Neural progenitor cell (in vitro differentiated cells): ENCODE results near the gene TECTA. TPM values are rescaled to one million over a fixed set of nuclear protein-coding genes. Genes with fewer than 3 reads are reported as not detected.

Experiments used
- DNase-seq: peaks from one replicate; pipeline ENCODE4 v3.0.0-alpha.2; 2016; ENCODE audit warnings: low spot score
- H2AFZ ChIP-seq: fragments of 200-600 bp; sonication (generic); replicated peaks from 2 replicates; pipeline ENCODE4 v1.6.1; 2016; ENCODE audit warnings: antibody characterized with exemption
- H3F3A ChIP-seq: fragments of 200-600 bp; sonication (generic); 2 replicates; pipeline ENCODE4 v1.6.1; 2016; ENCODE audit warnings: antibody characterized with exemption, low read depth
- H3K27ac ChIP-seq: fragments of 200-600 bp; sonication (generic); 2 replicates; pipeline ENCODE4 v1.5.1; 2016; ENCODE audit warnings: mild to moderate bottlenecking
- H3K27me3 ChIP-seq: fragments of 200-600 bp; sonication (generic); 2 replicates; pipeline ENCODE4 v1.6.1; 2016; ENCODE audit warnings: mild to moderate bottlenecking, moderate library complexity
- H3K36me3 ChIP-seq: fragments of 200-600 bp; sonication (generic); 2 replicates; pipeline ENCODE4 v1.5.1; 2016
- H3K4me1 ChIP-seq: fragments of 200-600 bp; sonication (generic); 2 replicates; pipeline ENCODE4 v1.6.1; 2016; ENCODE audit warnings: mixed run types
- H3K4me2 ChIP-seq: fragments of 200-600 bp; sonication (generic); 2 replicates; pipeline ENCODE4 v1.6.1; 2016
- H3K4me3 ChIP-seq: fragments of 200-600 bp; sonication (generic); 2 replicates; pipeline ENCODE4 v1.5.1; 2016
- H3K79me2 ChIP-seq: fragments of 200-600 bp; sonication (generic); 2 replicates; pipeline ENCODE4 v1.6.1; 2016; ENCODE audit warnings: low read depth
- H3K9ac ChIP-seq: fragments of 200-600 bp; sonication (generic); 2 replicates; pipeline ENCODE4 v1.6.1; 2016
- H3K9me3 ChIP-seq: fragments of 200-600 bp; sonication (generic); 2 replicates; pipeline ENCODE4 v1.5.1; 2016; ENCODE audit warnings: low read depth
- H4K20me1 ChIP-seq: fragments of 200-600 bp; sonication (generic); 2 replicates; pipeline ENCODE4 v1.6.1; 2016; ENCODE audit warnings: low read depth
- H3K27ac Mint-ChIP-seq: 3 replicates; pipeline ENCODE4 v1.8.0; 2021; ENCODE audit warnings: mixed read lengths
- H3K27me3 Mint-ChIP-seq: 2 replicates; pipeline ENCODE4 v1.8.0; 2022; ENCODE audit warnings: low read depth, mild to moderate bottlenecking, inconsistent platforms, moderate library complexity, mixed read lengths; ENCODE audit not compliant: insufficient read depth
- H3K36me3 Mint-ChIP-seq: 3 replicates; pipeline ENCODE4 v1.8.0; 2021; ENCODE audit warnings: mixed read lengths
- H3K4me1 Mint-ChIP-seq: 3 replicates; pipeline ENCODE4 v1.8.0; 2021; ENCODE audit warnings: mixed read lengths
- H3K4me3 Mint-ChIP-seq: 3 replicates; pipeline ENCODE4 v1.8.0; 2021; ENCODE audit warnings: mild to moderate bottlenecking, moderate library complexity, mixed read lengths
- H3K9me3 Mint-ChIP-seq: 3 replicates; pipeline ENCODE4 v1.8.0; 2020; ENCODE audit warnings: mixed read lengths
- EZH2 ChIP-seq: fragments of 200-600 bp; sonication (generic); IDR thresholded peaks from 2 replicates; pipeline ENCODE4 v1.6.1; 2017; ENCODE audit warnings: antibody characterized with exemption, mild to moderate bottlenecking, moderate library complexity
- EZH2phosphoT487 ChIP-seq: fragments of 200-600 bp; sonication (generic); IDR thresholded peaks from 2 replicates; pipeline ENCODE4 v1.6.1; 2017; ENCODE audit warnings: antibody characterized with exemption
- total RNA-seq: library from RNA; depleted of rRNA; stranded (reverse); fragments of >200 nt; gene quantifications from 2 replicates; pipeline ENCODE4 v1.2.3, GENCODE V29; 2015; ENCODE audit warnings: low replicate concordance
- TF ChIP-seq, protein P1 (sequence below): fragments of 200-600 bp; sonication (generic); IDR thresholded peaks from 2 replicates; pipeline ENCODE4 v1.5.1; 2017; ENCODE audit warnings: antibody characterized with exemption, mild to moderate bottlenecking

The TECTA gene
- total RNA-seq, 1 donor from 2014 or later, result 0.84 TPM

DNA sequence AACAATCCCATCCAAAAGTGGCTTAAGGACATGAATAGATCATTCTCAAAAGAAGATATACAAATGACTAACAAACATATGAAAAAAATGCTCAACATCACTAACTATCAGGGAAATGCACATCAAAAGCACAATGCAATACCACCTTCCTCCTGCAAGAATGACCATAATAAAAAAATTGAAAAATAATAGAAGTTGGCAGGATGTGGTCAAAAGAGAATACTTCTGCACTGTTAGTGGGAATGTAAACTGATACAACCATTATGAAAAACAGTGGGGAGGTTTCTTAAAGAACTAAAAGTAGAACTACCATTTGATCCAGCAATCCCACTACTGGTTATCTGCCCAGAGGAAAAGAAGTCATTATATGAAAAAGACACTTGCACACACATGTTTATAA is 113.8 kb downstream of the TECTA start:
- Mint-ChIP-seq H3K4me3 (no peak overlapping the region), H3K9me3 (no peaks in the 10 kb centered on the region), H3K36me3 (no peaks in the 10 kb centered on the region), H3K27ac (no peak overlapping the region), H3K27me3 (peaks cover 3% of the 10 kb centered on the region), H3K4me1 (peaks cover 6% of the 10 kb centered on the region)
- Histone ChIP-seq H3K4me2 (no peak overlapping the region), H3K9me3 (no peaks in the 10 kb centered on the region), H3K79me2 (no peaks in the 10 kb centered on the region), H3F3A (no peaks in the 10 kb centered on the region), H3K9ac (no peak overlapping the region), H4K20me1 (no peaks in the 10 kb centered on the region), H3K27ac (no peak overlapping the region), H3K4me3 (no peak overlapping the region), H3K4me1 (peaks cover 8% of the 10 kb centered on the region), H3K27me3 (no peaks in the 10 kb centered on the region), H2AFZ (no peak overlapping the region), H3K36me3 (no peaks in the 10 kb centered on the region)
- DNase-seq, result no peak
- TF ChIP-seq EZH2 (no peak), EZH2phosphoT487 (no peak)
- TF ChIP-seq, protein P1, sequence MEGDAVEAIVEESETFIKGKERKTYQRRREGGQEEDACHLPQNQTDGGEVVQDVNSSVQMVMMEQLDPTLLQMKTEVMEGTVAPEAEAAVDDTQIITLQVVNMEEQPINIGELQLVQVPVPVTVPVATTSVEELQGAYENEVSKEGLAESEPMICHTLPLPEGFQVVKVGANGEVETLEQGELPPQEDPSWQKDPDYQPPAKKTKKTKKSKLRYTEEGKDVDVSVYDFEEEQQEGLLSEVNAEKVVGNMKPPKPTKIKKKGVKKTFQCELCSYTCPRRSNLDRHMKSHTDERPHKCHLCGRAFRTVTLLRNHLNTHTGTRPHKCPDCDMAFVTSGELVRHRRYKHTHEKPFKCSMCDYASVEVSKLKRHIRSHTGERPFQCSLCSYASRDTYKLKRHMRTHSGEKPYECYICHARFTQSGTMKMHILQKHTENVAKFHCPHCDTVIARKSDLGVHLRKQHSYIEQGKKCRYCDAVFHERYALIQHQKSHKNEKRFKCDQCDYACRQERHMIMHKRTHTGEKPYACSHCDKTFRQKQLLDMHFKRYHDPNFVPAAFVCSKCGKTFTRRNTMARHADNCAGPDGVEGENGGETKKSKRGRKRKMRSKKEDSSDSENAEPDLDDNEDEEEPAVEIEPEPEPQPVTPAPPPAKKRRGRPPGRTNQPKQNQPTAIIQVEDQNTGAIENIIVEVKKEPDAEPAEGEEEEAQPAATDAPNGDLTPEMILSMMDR, result no peak

DNA sequence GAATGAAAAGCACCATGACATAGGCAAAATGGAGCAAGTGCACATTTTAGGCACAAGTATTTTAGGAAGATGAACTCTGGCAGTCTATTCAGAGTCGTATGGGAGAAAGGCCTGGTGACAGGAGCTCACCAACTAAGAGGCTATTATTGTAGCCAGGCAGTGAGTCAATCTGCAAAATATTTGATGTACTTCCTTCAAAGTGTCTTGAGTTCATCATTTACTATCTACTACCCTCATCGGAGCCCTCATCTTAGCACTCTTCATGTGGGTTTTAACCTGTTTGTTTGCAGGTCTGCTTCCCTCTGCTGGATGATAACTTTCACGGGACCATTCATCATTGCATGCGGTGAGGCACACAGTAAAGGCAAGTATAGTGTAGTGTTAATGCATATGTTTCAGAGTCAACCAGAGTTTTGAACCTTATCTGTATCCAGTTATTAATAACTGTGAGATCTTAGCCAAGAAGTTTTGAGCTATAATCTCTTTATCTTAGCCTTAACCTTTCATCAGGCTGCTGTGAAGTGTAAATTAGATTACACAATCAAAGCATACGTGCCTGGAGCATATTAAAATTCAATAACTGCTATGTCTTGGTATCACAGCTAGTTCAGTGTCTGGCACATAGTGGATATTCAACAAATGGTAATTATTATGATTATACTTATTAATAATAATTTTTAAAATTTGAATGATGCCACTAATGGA is 120.6 kb downstream of the TECTA start:
- Mint-ChIP-seq H3K4me3 (no peak overlapping the region), H3K9me3 (no peaks in the 10 kb centered on the region), H3K36me3 (no peaks in the 10 kb centered on the region), H3K27me3 (peaks cover 3% of the 10 kb centered on the region), H3K27ac (no peak overlapping the region), H3K4me1 (peaks cover 9% of the 10 kb centered on the region)
- no peak overlapping the region for H2AFZ ChIP-seq
- no peaks in the 10 kb centered on the region for H3K27me3 ChIP-seq
- no peaks in the 10 kb centered on the region for H4K20me1 ChIP-seq
- no peak overlapping the region for H3K4me2 ChIP-seq
- H3K4me1 ChIP-seq, result peaks cover 8% of the 10 kb centered on the region
- H3K9me3 ChIP-seq, result no peaks in the 10 kb centered on the region
- TF ChIP-seq EZH2 (no peak), EZH2phosphoT487 (no peak)
- TF ChIP-seq, protein P1, result no peak
- H3F3A ChIP-seq, result no peaks in the 10 kb centered on the region
- no peak for DNase-seq
- no peak overlapping the region for H3K4me3 ChIP-seq
- H3K9ac ChIP-seq, result no peak overlapping the region
- no peaks in the 10 kb centered on the region for H3K36me3 ChIP-seq
- no peak overlapping the region for H3K27ac ChIP-seq
- no peaks in the 10 kb centered on the region for H3K79me2 ChIP-seq

DNA sequence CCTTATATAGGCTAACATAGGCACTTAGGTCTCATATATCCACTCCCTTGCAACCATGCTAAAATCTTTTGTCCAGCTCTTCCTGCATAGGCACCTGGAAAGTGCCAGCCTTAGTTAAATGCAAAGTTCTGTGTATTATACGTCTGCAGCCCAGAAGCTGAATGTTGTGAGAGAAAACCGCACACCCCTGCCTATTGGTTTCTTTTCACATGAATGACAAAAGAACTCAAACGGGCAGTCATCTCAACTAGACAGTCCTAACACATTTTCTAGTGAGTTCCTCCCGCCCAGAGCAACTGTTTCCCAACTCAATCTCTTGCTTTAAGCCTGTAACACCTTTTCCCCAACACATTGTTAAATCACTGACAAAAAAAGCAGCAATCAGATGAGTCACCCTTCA is 122.1 kb downstream of the TECTA start:
- peaks cover 8% of the 10 kb centered on the region for H3K4me1 ChIP-seq
- no peak overlapping the region for H2AFZ ChIP-seq
- no peak overlapping the region for H3K9ac ChIP-seq
- no peak overlapping the region for H3K4me2 ChIP-seq
- Mint-ChIP-seq H3K4me3 (no peak overlapping the region), H3K27ac (no peak overlapping the region), H3K27me3 (peaks cover 3% of the 10 kb centered on the region), H3K9me3 (peaks cover 3% of the 10 kb centered on the region), H3K4me1 (peaks cover 9% of the 10 kb centered on the region), H3K36me3 (no peaks in the 10 kb centered on the region)
- H3K27ac ChIP-seq, result no peak overlapping the region
- no peaks in the 10 kb centered on the region for H4K20me1 ChIP-seq
- H3K36me3 ChIP-seq, result no peaks in the 10 kb centered on the region
- no peaks in the 10 kb centered on the region for H3F3A ChIP-seq
- TF ChIP-seq, protein P1, result no peak
- no peak for TF ChIP-seq EZH2
- no peak overlapping the region for H3K4me3 ChIP-seq
- H3K27me3 ChIP-seq, result no peaks in the 10 kb centered on the region
- H3K79me2 ChIP-seq, result no peaks in the 10 kb centered on the region
- DNase-seq, result no peak
- H3K9me3 ChIP-seq, result no peaks in the 10 kb centered on the region
